WTC11 (cell line): ENCODE data around the gene ROBO1. TPM values are rescaled to one million over a fixed set of nuclear protein-coding genes. Genes with fewer than 3 reads are reported as not detected.
A peak's percentile ranks its signal among the peaks of the same experiment; 100 is the strongest.

Experiments
- ATAC-seq: fragments of 200-7000 bp; cut with Tn5 transposase; 2 replicates; pipeline ENCODE4 v1.10.0; 2021; ENCODE audit warnings: mild to moderate bottlenecking, moderate library complexity
- CTCF ChIA-PET: fragments of 300-600 bp; sonication (Branson Sonifier 250); formaldehyde crosslinking; loops from one replicate; lab custom pipeline; 2021; ENCODE audit warnings: antibody characterized with exemption; lab: Charles Lee
- POLR2A ChIA-PET: fragments of 350-600 bp; sonication (Branson Sonifier 250); formaldehyde crosslinking; loops from one replicate; lab custom pipeline; 2021; ENCODE audit warnings: antibody characterized with exemption; lab: Charles Lee
- DNase-seq: peaks from one replicate; pipeline ENCODE4 v3.0.0; 2021; ENCODE audit warnings: low spot score
- H3K27ac Mint-ChIP-seq: 2 replicates; pipeline ENCODE4 v1.8.0; 2021; ENCODE audit warnings: mixed read lengths
- H3K27me3 Mint-ChIP-seq: 2 replicates; pipeline ENCODE4 v1.8.0; 2021; ENCODE audit warnings: low read depth, mild to moderate bottlenecking, moderate library complexity, mixed read lengths
- H3K36me3 Mint-ChIP-seq: 2 replicates; pipeline ENCODE4 v1.8.0; 2021; ENCODE audit warnings: mixed read lengths
- H3K4me1 Mint-ChIP-seq: 2 replicates; pipeline ENCODE4 v1.8.0; 2022; ENCODE audit warnings: mixed read lengths
- H3K4me3 Mint-ChIP-seq: 2 replicates; pipeline ENCODE4 v1.8.0; 2021; ENCODE audit warnings: mild to moderate bottlenecking, moderate library complexity, mixed read lengths
- H3K9me3 Mint-ChIP-seq: 2 replicates; pipeline ENCODE4 v1.8.0; 2021; ENCODE audit warnings: mixed read lengths
- AFF4 ChIP-seq: sonication (generic); formaldehyde crosslinking; IDR thresholded peaks from 2 replicates; pipeline ENCODE4 v1.8.1; 2023; ENCODE audit warnings: mild to moderate bottlenecking, missing genetic modification reagents, borderline replicate concordance
- ATF6 ChIP-seq: sonication (generic); formaldehyde crosslinking; IDR thresholded peaks from 2 replicates; pipeline ENCODE4 v1.8.1; 2023; ENCODE audit warnings: mild to moderate bottlenecking, missing genetic modification reagents
- E2F5 ChIP-seq: sonication (generic); formaldehyde crosslinking; IDR thresholded peaks from 2 replicates; pipeline ENCODE4 v1.8.1; 2022; ENCODE audit warnings: mild to moderate bottlenecking, moderate library complexity, missing genetic modification reagents
- ERG ChIP-seq: fragments of 250-450 bp; sonication (Bioruptor Pico); IDR thresholded peaks from 2 replicates; pipeline ENCODE4 v1.8.0; 2021; ENCODE audit warnings: mild to moderate bottlenecking
- ESRRA ChIP-seq: sonication (generic); formaldehyde crosslinking; IDR thresholded peaks from 2 replicates; pipeline ENCODE4 v1.8.1; 2022; ENCODE audit warnings: mild to moderate bottlenecking, missing genetic modification reagents, borderline replicate concordance
- FOXP1 ChIP-seq: sonication (generic); formaldehyde crosslinking; IDR thresholded peaks from 2 replicates; pipeline ENCODE4 v1.8.0; 2022; ENCODE audit warnings: missing genetic modification reagents, mild to moderate bottlenecking, moderate library complexity, borderline replicate concordance
- IRF1 ChIP-seq: sonication (generic); formaldehyde crosslinking; IDR thresholded peaks from 2 replicates; pipeline ENCODE4 v1.8.0; 2023; ENCODE audit warnings: missing genetic modification reagents
- JAZF1 ChIP-seq: fragments of 250-450 bp; sonication (Bioruptor Pico); IDR thresholded peaks from 2 replicates; pipeline ENCODE4 v1.9.0; 2021; ENCODE audit warnings: moderate library complexity, mild to moderate bottlenecking, inconsistent platforms
- NFATC4 ChIP-seq: fragments of 250-450 bp; sonication (Bioruptor Pico); IDR thresholded peaks from 2 replicates; pipeline ENCODE4 v1.9.0; 2021; ENCODE audit warnings: mild to moderate bottlenecking
- NFYB ChIP-seq: sonication (generic); formaldehyde crosslinking; conservative IDR thresholded peaks from 2 replicates; pipeline ENCODE4 v1.8.0; 2022; ENCODE audit warnings: low read depth, missing genetic modification reagents
- OVOL2 ChIP-seq: fragments of 250-450 bp; sonication (Bioruptor Pico); IDR thresholded peaks from 2 replicates; pipeline ENCODE4 v1.9.0; 2021; ENCODE audit warnings: mild to moderate bottlenecking, borderline replicate concordance
- SMAD3 ChIP-seq: sonication (generic); formaldehyde crosslinking; IDR thresholded peaks from 2 replicates; pipeline ENCODE4 v1.8.0; 2022; ENCODE audit warnings: missing genetic modification reagents, mild to moderate bottlenecking, borderline replicate concordance
- STAT6 ChIP-seq: sonication (generic); formaldehyde crosslinking; conservative IDR thresholded peaks from 2 replicates; pipeline ENCODE4 v1.8.1; 2023; ENCODE audit warnings: mild to moderate bottlenecking, low read depth, missing genetic modification reagents, moderate library complexity
- TP53 ChIP-seq: sonication (generic); formaldehyde crosslinking; IDR thresholded peaks from 2 replicates; pipeline ENCODE4 v1.8.1; 2023; ENCODE audit warnings: mild to moderate bottlenecking, missing genetic modification reagents
- ZMAT4 ChIP-seq: fragments of 250-450 bp; sonication (Bioruptor Pico); IDR thresholded peaks from 2 replicates; pipeline ENCODE4 v1.9.0; 2021; ENCODE audit warnings: mild to moderate bottlenecking
- ZNF263 ChIP-seq: sonication (generic); formaldehyde crosslinking; IDR thresholded peaks from 2 replicates; pipeline ENCODE4 v1.8.1; 2022; ENCODE audit warnings: low read depth, mild to moderate bottlenecking, moderate library complexity, missing genetic modification reagents
- ZNF423 ChIP-seq: fragments of 250-450 bp; sonication (Bioruptor Pico); IDR thresholded peaks from 2 replicates; pipeline ENCODE4 v2.1.2; 2022; ENCODE audit warnings: mild to moderate bottlenecking, moderate library complexity
- ZNF512 ChIP-seq: sonication (generic); formaldehyde crosslinking; IDR thresholded peaks from 2 replicates; pipeline ENCODE4 v1.8.1; 2022; ENCODE audit warnings: missing genetic modification reagents, borderline replicate concordance
- total RNA-seq: library from RNA; stranded (reverse); gene quantifications from 3 replicates; pipeline ENCODE4 v1.2.3, GENCODE V29; 2021

Gene ROBO1
- total RNA-seq, 1 experiment from 2014 or later, result 90.9 TPM

- TF ChIP-seq STAT6 (CRISPR knock-in tag) (no peak), ZNF263 (CRISPR knock-in tag) (no peak), AFF4 (CRISPR knock-in tag) (no peak), OVOL2 (CRISPR knock-in tag) (no peak), E2F5 (CRISPR knock-in tag) (no peak), JAZF1 (CRISPR knock-in tag) (no peak)
These were observed 550.7 kb downstream of the ROBO1 start (continued) for GRCh38 chr3:79217096-79217495.

- ChIA-PET CTCF (no interaction called here), POLR2A (no interaction called here)
- Mint-ChIP-seq H3K36me3 (0 out of 2 replicates have a peak, but pooled peaks cover 3% of the 10 kb centered on the region), H3K27ac (no peak overlapping the region), H3K4me1 (peaks cover 19% of the 10 kb centered on the region), H3K27me3 (no peaks in the 10 kb centered on the region), H3K9me3 (0 out of 2 replicates have a peak, but pooled peaks cover 4% of the 10 kb centered on the region), H3K4me3 (no peak overlapping the region)
- DNase-seq, result no peak
- ATAC-seq, result 0 out of 2 replicates have a peak, but pooled peaks have one; percentile 16
- TF ChIP-seq ZNF423 (CRISPR knock-in tag), result no peak
- TF ChIP-seq ATF6 (CRISPR knock-in tag), result no peak
- no peak for TF ChIP-seq STAT6 (CRISPR knock-in tag)
- no peak for TF ChIP-seq FOXP1 (CRISPR knock-in tag)
- no peak for TF ChIP-seq NFYB (CRISPR knock-in tag)
- no peak for TF ChIP-seq SMAD3
- TF ChIP-seq TP53, result no peak
- no peak for TF ChIP-seq ERG (CRISPR knock-in tag)
- TF ChIP-seq NFATC4 (CRISPR knock-in tag), result no peak
- TF ChIP-seq IRF1 (CRISPR knock-in tag), result no peak
- no peak for TF ChIP-seq ZMAT4 (CRISPR knock-in tag)
- no peak for TF ChIP-seq ZNF512
- no peak for TF ChIP-seq ESRRA (CRISPR knock-in tag)
These were observed 552.5 kb downstream of the ROBO1 start for GRCh38 chr3:79215286-79215685.
